ENCODE data around the gene CDC7. TPM values are rescaled to one million over a fixed set of nuclear protein-coding genes. Genes with fewer than 3 reads are reported as not detected.

CDC7 gene
- total and polyA plus RNA-seq, 9 donors: 7.9 to 12.5 (median 9.5) TPM

DNA sequence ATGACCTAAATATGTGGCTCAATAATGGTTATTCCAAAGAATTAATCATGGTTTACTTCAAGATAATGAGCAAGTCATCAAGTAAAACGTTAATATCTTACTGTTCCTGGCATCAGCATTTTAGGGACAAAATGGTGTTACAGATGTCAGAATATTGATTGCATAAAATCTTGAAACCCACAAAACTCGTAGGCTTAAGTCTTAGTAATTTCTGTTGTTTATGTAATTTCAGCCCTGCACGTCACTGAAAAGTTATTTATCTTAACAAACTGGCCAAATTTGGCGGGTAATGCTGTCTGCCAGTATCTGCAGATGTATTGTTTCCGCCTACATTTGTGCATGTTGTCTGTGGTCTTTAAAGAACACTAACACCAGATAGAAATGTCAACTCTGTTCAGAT is 25.8 kb downstream of the CDC7 start:
- Histone ChIP-seq H3K9me3 (replicated peaks; ENCODE audit: control insufficient read depth, low read depth, low read length) (no peaks in the 10 kb centered on the region), H3K27me3 (ENCODE audit: control insufficient read depth, insufficient read depth, low read length) (no peaks in the 10 kb centered on the region), H3K36me3 (ENCODE audit: control insufficient read depth, insufficient read depth, low read length) (no peaks in the 10 kb centered on the region), H3K27ac (ENCODE audit: low read length) (peak overlapping the region; percentile 5), H3K4me3 (ENCODE audit: low read length) (no peak overlapping the region), H3K4me1 (ENCODE audit: control insufficient read depth, insufficient read depth, low read length) (no peaks in the 10 kb centered on the region)
- DNase-seq: peak; percentile 42
- no CpG with 5 or more reads among the region's 5 CpGs for WGBS (ENCODE audit: insufficient coverage)

DNA sequence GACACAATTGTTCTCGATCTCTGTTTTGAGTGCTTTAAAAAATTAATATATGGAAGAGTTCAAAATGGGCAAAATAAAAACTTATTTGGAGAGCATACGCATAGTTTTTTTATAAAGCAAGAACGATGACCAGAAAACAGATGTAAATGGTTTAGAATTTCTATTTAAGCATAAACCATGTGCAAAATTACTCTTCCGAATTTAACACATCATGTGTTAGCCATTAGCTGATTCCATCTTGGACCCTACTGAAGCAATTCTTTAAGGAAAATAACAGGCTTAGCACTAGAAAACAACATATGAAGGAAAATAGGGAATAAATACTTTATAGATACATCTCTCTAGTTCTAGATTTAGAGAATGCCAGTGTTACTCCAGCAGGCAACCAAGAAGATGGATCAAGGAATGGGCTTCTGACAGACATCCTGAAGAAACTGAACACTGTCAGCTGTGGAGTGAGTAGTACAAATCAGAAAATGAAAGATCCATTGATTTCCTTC is 26.7 kb downstream of the CDC7 start:
- Histone ChIP-seq H3K9me3 (replicated peaks; ENCODE audit: control insufficient read depth, low read depth, low read length) (no peaks in the 10 kb centered on the region), H3K4me1 (ENCODE audit: control insufficient read depth, insufficient read depth, low read length) (no peaks in the 10 kb centered on the region), H3K36me3 (ENCODE audit: control insufficient read depth, insufficient read depth, low read length) (no peaks in the 10 kb centered on the region), H3K27me3 (ENCODE audit: control insufficient read depth, insufficient read depth, low read length) (no peaks in the 10 kb centered on the region), H3K4me3 (ENCODE audit: low read length) (no peak overlapping the region), H3K27ac (ENCODE audit: low read length) (peak overlapping the region; percentile 82)
- peak; percentile 78 for DNase-seq
- WGBS (ENCODE audit: insufficient coverage): no CpG with 5 or more reads among the region's 4 CpGs

DNA sequence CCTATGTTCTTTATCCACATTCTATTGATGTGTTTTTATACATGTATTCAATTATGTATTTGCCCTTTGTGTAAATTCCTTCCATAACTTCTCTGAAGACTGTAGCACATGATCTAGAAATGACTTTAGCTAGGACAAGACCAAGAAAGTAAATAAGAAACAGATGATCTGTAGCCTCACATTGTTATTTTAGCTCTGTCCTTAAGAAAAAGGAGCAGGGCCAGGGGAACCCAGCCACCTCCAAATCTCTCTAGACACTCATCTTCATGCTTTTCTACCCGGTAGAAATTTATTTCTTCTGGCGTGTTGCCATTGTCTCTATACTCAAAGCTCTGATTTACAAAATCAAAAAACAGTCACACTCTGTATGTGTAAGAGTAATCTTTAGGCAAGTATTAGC is 27.1 kb downstream of the CDC7 start:
- no peaks in the 10 kb centered on the region for H3K36me3 ChIP-seq (ENCODE audit: control insufficient read depth, insufficient read depth, low read length)
- WGBS (ENCODE audit: insufficient coverage): no CpG with 5 or more reads among the region's 2 CpGs
- no peaks in the 10 kb centered on the region for H3K27me3 ChIP-seq (ENCODE audit: control insufficient read depth, insufficient read depth, low read length)
- no peak overlapping the region for H3K4me3 ChIP-seq (ENCODE audit: low read length)
- H3K4me1 ChIP-seq (ENCODE audit: control insufficient read depth, insufficient read depth, low read length): no peaks in the 10 kb centered on the region
- H3K27ac ChIP-seq (ENCODE audit: low read length): peak overlapping the region; percentile 82
- peak; percentile 87 for DNase-seq
- H3K9me3 ChIP-seq (replicated peaks; ENCODE audit: control insufficient read depth, low read depth, low read length): no peaks in the 10 kb centered on the region

DNA sequence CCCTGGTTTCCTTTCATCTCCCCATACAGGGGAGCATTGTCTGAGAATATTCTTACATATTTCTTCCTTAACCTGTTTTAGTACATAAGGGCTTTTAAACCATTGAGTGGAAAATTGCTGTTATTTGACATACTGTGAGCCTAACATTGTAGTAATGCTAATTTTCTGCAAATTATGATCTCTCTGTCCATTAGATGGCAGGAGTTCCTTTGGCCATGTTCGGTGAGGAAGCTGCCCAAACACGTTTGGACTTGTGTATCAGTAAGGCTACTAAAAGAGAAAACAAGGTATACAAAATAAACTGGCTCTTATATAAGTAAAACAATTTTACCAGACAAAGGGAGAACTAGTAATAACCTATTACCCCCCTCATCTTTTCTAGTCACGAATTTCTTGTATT is 29.2 kb downstream of the CDC7 start:
- Histone ChIP-seq H3K27ac (ENCODE audit: low read length) (no peak overlapping the region), H3K36me3 (ENCODE audit: control insufficient read depth, insufficient read depth, low read length) (no peaks in the 10 kb centered on the region), H3K9me3 (replicated peaks; ENCODE audit: control insufficient read depth, low read depth, low read length) (no peaks in the 10 kb centered on the region), H3K27me3 (ENCODE audit: control insufficient read depth, insufficient read depth, low read length) (no peaks in the 10 kb centered on the region), H3K4me3 (ENCODE audit: low read length) (no peak overlapping the region), H3K4me1 (ENCODE audit: control insufficient read depth, insufficient read depth, low read length) (no peaks in the 10 kb centered on the region)
- DNase-seq: peak; percentile 41
- WGBS (ENCODE audit: insufficient coverage): 94% methylated on average over 1 of the region's 3 CpGs

DNA sequence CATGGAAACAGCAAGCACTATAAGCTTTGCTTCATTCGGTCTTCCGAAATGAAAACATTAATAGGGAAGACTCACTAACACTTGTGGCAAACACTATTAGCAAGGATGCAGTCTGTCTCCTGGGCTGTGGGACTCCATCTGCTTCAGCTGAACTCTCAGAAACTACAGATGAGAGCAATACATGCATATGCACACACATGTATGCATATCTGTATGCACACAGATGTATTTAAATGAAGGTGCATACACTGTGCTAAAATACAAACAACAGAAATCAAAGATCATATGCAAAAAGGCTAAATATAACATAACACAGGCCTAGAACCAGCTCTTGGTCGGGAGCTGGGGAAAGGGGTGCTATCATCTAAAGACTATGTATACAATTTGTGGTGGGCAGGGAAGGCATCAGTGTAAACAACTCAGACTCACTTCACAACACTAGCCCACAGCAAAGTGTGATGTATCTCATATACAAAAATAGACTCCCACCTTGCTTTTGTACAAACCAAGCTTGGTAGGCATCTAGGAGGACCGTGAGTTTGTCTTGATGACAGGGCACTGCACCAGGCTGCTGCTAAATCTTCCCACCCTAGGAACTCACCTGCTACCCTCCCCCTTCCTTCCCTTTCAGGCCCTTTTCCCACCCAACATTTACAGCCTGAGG is 32.8 kb downstream of the CDC7 start:
- Histone ChIP-seq H3K4me3 (ENCODE audit: low read length) (no peak overlapping the region), H3K27me3 (ENCODE audit: control insufficient read depth, insufficient read depth, low read length) (no peaks in the 10 kb centered on the region), H3K36me3 (ENCODE audit: control insufficient read depth, insufficient read depth, low read length) (no peaks in the 10 kb centered on the region), H3K9me3 (replicated peaks; ENCODE audit: control insufficient read depth, low read depth, low read length) (no peaks in the 10 kb centered on the region), H3K4me1 (ENCODE audit: control insufficient read depth, insufficient read depth, low read length) (no peaks in the 10 kb centered on the region), H3K27ac (ENCODE audit: low read length) (no peak overlapping the region)
- WGBS (ENCODE audit: insufficient coverage): 77% methylated on average over 3 of the region's 4 CpGs
- DNase-seq: no peak

DNA sequence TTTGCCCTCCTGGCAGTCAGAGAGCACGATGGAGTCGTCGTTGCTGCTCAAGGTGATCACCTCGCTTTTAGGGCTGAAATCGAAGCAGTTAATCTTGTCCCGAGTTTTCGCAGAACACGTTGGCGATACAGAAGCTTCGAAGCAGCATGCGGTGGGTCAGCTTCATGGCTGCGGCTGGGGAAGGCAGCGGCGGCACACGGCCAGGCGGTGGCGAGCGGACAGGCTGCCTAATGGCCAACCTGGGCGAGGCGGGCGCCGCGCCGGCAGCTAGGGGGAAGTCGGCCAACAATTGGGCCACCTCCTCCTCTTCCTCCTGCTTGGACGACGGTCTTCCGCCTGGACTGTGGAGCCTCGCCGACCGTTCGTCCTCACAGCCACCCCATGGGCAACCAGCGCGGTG is 34.8 kb downstream of the CDC7 start:
- Histone ChIP-seq H3K27ac (ENCODE audit: low read length) (no peak overlapping the region), H3K4me3 (ENCODE audit: low read length) (no peak overlapping the region), H3K4me1 (ENCODE audit: control insufficient read depth, insufficient read depth, low read length) (no peaks in the 10 kb centered on the region), H3K27me3 (ENCODE audit: control insufficient read depth, insufficient read depth, low read length) (no peaks in the 10 kb centered on the region), H3K36me3 (ENCODE audit: control insufficient read depth, insufficient read depth, low read length) (no peaks in the 10 kb centered on the region), H3K9me3 (replicated peaks; ENCODE audit: control insufficient read depth, low read depth, low read length) (no peaks in the 10 kb centered on the region)
- DNase-seq: no peak
- WGBS (ENCODE audit: insufficient coverage): 96% methylated on average over 32 of the region's 34 CpGs

DNA sequence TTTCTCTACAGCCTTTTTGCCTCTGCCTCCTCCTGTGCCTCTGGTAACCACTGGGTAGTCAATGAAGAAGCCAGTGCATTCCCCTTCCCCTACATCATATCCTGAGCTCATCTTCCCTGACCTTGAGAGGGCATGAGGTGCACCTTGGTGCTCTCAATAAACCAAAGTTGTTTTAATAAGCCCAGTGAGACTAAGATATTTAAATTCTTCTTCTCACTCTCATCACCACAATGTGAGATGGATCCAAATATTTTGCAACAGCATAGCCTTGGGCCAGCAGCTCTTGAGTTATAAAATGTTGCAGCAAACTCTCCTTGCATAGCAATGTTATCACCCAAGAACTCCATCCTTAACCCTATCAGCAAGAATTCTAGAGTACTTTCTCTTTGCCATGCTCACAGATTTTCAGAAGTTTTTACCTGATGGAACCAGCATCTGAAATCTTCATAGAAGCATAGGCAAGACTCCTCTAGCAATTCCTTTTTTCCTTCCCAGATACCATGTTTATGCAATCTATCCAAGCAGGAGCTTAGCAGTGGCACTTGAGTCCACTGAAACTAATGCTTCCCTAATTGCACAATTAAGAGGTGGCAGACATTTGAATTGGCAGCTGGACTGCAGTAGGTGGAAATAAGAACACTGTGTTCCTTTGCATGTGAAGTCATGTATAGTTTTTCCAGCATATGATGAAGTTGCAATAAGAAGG is 36.8 kb downstream of the CDC7 start:
- Histone ChIP-seq H3K4me1 (ENCODE audit: control insufficient read depth, insufficient read depth, low read length) (no peaks in the 10 kb centered on the region), H3K4me3 (ENCODE audit: low read length) (no peak overlapping the region), H3K9me3 (replicated peaks; ENCODE audit: control insufficient read depth, low read depth, low read length) (no peaks in the 10 kb centered on the region), H3K27me3 (ENCODE audit: control insufficient read depth, insufficient read depth, low read length) (no peaks in the 10 kb centered on the region), H3K36me3 (ENCODE audit: control insufficient read depth, insufficient read depth, low read length) (no peaks in the 10 kb centered on the region), H3K27ac (ENCODE audit: low read length) (no peak overlapping the region)
- no peak for DNase-seq

DNA sequence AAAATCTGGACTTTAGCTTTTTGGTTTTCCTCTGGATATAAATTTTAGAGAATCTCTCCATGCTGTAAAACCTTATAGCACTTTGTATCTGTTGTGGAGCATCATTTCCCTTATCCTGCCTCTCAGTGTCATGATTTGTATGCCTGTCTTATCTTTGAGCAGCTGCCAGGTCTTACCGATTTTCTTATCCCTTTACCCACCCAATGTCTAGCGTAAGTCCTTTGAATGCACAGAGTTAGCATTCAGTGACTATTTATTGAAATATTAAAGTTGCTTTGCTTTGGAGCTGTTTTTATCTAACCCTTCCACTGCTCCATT is 37.3 kb downstream of the CDC7 start:
- H3K36me3 ChIP-seq (ENCODE audit: control insufficient read depth, insufficient read depth, low read length): no peaks in the 10 kb centered on the region
- no CpG with 5 or more reads among the region's 2 CpGs for WGBS (ENCODE audit: insufficient coverage)
- H3K9me3 ChIP-seq (replicated peaks; ENCODE audit: control insufficient read depth, low read depth, low read length): no peaks in the 10 kb centered on the region
- no peak overlapping the region for H3K27ac ChIP-seq (ENCODE audit: low read length)
- no peak overlapping the region for H3K4me3 ChIP-seq (ENCODE audit: low read length)
- no peak for DNase-seq
- H3K27me3 ChIP-seq (ENCODE audit: control insufficient read depth, insufficient read depth, low read length): no peaks in the 10 kb centered on the region
- no peaks in the 10 kb centered on the region for H3K4me1 ChIP-seq (ENCODE audit: control insufficient read depth, insufficient read depth, low read length)

DNA sequence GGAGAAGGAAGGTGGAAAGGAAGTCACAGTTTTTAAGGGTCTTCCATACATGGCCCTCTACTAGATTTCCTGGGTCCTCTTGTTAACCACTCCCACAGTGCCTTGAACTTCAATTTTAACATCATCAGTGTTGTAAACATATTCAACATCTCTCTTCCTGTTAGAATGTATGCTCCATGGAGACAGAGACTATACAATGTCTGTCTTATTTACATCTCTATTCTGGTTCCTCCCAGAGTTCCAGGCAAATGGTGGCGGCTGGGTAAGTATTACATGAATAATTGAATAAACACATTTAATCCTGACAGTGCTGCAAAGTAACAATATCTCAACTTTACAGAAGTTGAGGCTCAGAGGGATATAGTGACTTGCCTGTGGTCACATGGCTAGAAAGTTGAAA is 40.3 kb downstream of the CDC7 start:
- Histone ChIP-seq H3K4me1 (ENCODE audit: control insufficient read depth, insufficient read depth, low read length) (no peaks in the 10 kb centered on the region), H3K27ac (ENCODE audit: low read length) (no peak overlapping the region), H3K36me3 (ENCODE audit: control insufficient read depth, insufficient read depth, low read length) (no peaks in the 10 kb centered on the region), H3K9me3 (replicated peaks; ENCODE audit: control insufficient read depth, low read depth, low read length) (no peaks in the 10 kb centered on the region), H3K27me3 (ENCODE audit: control insufficient read depth, insufficient read depth, low read length) (no peaks in the 10 kb centered on the region), H3K4me3 (ENCODE audit: low read length) (no peak overlapping the region)
- no CpG with 5 or more reads among the region's 1 CpG for WGBS (ENCODE audit: insufficient coverage)
- DNase-seq: no peak

DNA sequence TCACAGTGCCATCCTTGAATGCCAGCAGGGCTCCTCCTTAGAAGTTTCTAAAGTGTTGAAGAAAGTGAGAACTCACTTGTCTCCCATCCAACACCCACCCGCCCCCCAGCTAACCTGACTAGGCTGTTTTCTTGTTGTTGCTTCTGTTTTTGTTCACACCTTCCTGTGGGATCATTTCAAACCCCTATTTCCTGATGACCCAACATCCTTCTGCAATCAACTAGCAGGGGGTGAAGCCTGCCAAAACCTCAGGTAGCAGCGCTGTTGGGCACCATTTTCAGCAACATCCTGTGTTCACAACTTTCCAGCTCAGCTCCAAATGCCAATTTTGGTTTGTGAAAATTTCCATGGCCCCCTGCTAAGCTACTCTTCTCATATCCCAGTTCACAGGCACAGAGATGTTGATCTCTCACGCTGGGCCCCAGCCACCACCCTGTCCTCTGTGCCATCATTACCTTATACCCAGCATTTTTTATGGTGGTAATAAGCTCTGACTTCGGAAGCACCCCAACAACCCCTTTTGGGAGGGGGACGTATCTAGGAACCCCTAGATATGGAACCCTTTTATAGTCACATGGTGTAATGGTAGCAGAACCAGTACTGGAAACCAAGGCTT is 41.4 kb downstream of the CDC7 start:
- H3K4me1 ChIP-seq (ENCODE audit: control insufficient read depth, insufficient read depth, low read length): no peaks in the 10 kb centered on the region
- no peaks in the 10 kb centered on the region for H3K27me3 ChIP-seq (ENCODE audit: control insufficient read depth, insufficient read depth, low read length)
- no peak for DNase-seq
- H3K9me3 ChIP-seq (replicated peaks; ENCODE audit: control insufficient read depth, low read depth, low read length): no peaks in the 10 kb centered on the region
- H3K36me3 ChIP-seq (ENCODE audit: control insufficient read depth, insufficient read depth, low read length): no peaks in the 10 kb centered on the region
- H3K27ac ChIP-seq (ENCODE audit: low read length): no peak overlapping the region
- 78% methylated on average over 2 of the region's 5 CpGs for WGBS (ENCODE audit: insufficient coverage)
- no peak overlapping the region for H3K4me3 ChIP-seq (ENCODE audit: low read length)
